HepG2 (cell line): ENCODE results near the gene AXIN1. TPM values are rescaled to one million over a fixed set of nuclear protein-coding genes. Genes with fewer than 3 reads are reported as not detected.

ENCODE experiments used
- GTF3A ChIP-seq: sonication (generic); formaldehyde crosslinking; conservative IDR thresholded peaks from 2 replicates; pipeline ENCODE4 v1.4.0; 2020; ENCODE audit warnings: mild to moderate bottlenecking, missing genetic modification reagents
- MAFG ChIP-seq: sonication (generic); formaldehyde crosslinking; IDR thresholded peaks from 2 replicates; pipeline ENCODE4 v1.5.1; 2020; ENCODE audit warnings: mild to moderate bottlenecking, missing genetic modification reagents
- MBNL3 ChIP-seq: fragments of 250-450 bp; sonication (Bioruptor Pico); conservative IDR thresholded peaks from 2 replicates; pipeline ENCODE4 v1.8.0; 2022; ENCODE audit warnings: mild to moderate bottlenecking, inconsistent platforms
- MEIS2 ChIP-seq: sonication (generic); formaldehyde crosslinking; IDR thresholded peaks from 2 replicates; pipeline ENCODE4 v1.9.0; 2021; ENCODE audit warnings: mild to moderate bottlenecking, missing genetic modification reagents
- PAX8 ChIP-seq: sonication (generic); formaldehyde crosslinking; IDR thresholded peaks from 2 replicates; pipeline ENCODE4 v1.8.0; 2022; ENCODE audit warnings: mild to moderate bottlenecking, missing genetic modification reagents, borderline replicate concordance
- RARA ChIP-seq: IDR thresholded peaks from 2 replicates; pipeline ENCODE4 v1.6.1; 2016; ENCODE audit warnings: missing genetic modification reagents, missing compliant biosample characterization
- RORA ChIP-seq: sonication (generic); formaldehyde crosslinking; IDR thresholded peaks from 2 replicates; pipeline ENCODE4 v1.5.0; 2020; ENCODE audit warnings: mild to moderate bottlenecking, missing genetic modification reagents, moderate library complexity
- SAP130 ChIP-seq: IDR thresholded peaks from 2 replicates; pipeline ENCODE4 v1.6.1; 2016; ENCODE audit warnings: low read depth
- SMYD3 ChIP-seq: sonication (generic); formaldehyde crosslinking; IDR thresholded peaks from 2 replicates; pipeline ENCODE4 v1.8.1; 2023; ENCODE audit warnings: mild to moderate bottlenecking, missing genetic modification reagents
- SP5 ChIP-seq: IDR thresholded peaks from 2 replicates; pipeline ENCODE4 v1.6.1; 2016; ENCODE audit warnings: low read depth, borderline replicate concordance
- SRF ChIP-seq: IDR thresholded peaks from 2 replicates; pipeline ENCODE4 v1.6.1; 2011; ENCODE audit warnings: mild to moderate bottlenecking, low read depth, low read length, moderate library complexity
- ZBTB3 ChIP-seq: sonication (generic); formaldehyde crosslinking; IDR thresholded peaks from 2 replicates; pipeline ENCODE4 v1.4.0; 2020; ENCODE audit warnings: low read depth, mild to moderate bottlenecking, moderate library complexity, missing genetic modification reagents, borderline replicate concordance
- ZNF256 ChIP-seq: sonication (generic); formaldehyde crosslinking; conservative IDR thresholded peaks from 2 replicates; pipeline ENCODE4 v1.4.0; 2020; ENCODE audit warnings: missing genetic modification reagents
- ZNF333 ChIP-seq: sonication (generic); formaldehyde crosslinking; IDR thresholded peaks from 2 replicates; pipeline ENCODE4 v1.4.0; 2020; ENCODE audit warnings: mild to moderate bottlenecking, missing genetic modification reagents, borderline replicate concordance
- ZNF432 ChIP-seq: sonication (generic); formaldehyde crosslinking; IDR thresholded peaks from 2 replicates; pipeline ENCODE4 v1.5.0; 2020; ENCODE audit warnings: missing genetic modification reagents, mild to moderate bottlenecking, borderline replicate concordance
- ZNF549 ChIP-seq: sonication (generic); formaldehyde crosslinking; IDR thresholded peaks from 2 replicates; pipeline ENCODE4 v1.5.0; 2020; ENCODE audit warnings: missing genetic modification reagents
- polyA plus RNA-seq, 8 experiments: library from polyadenylated mRNA; depleted of rRNA in 3 of 8; stranded (reverse) in 7 of 8; unstranded in 1 of 8; fragments of >200 nt; fragmentation: Illumina TruSeq in 4 of 8; extraction: Trizol in 4 of 8; gene quantifications; 2 replicates each; pipeline versions ENCODE4 v1.2.1 to v1.2.3, GENCODE V29; 2011 to 2016; ENCODE audit warnings: low read depth in 4 of 8, missing spikeins in 1 of 8, mixed read lengths in 1 of 8; ENCODE audit not compliant: insufficient read depth in 1 of 8
- total RNA-seq, 5 experiments: library from RNA; depleted of rRNA; stranded (reverse); fragments of >200 nt; fragmentation: Illumina TruSeq; extraction: Trizol; gene quantifications; 2 replicates each; pipeline ENCODE4 v1.2.3, GENCODE V29; 2016; ENCODE audit warnings: low read depth in 1 of 5
- TF ChIP-seq, protein P1 (sequence below): sonication (generic); formaldehyde crosslinking; IDR thresholded peaks from 2 replicates; pipeline ENCODE4 v1.4.0; 2020; ENCODE audit warnings: mild to moderate bottlenecking, missing genetic modification reagents, borderline replicate concordance
- TF ChIP-seq, protein P2 (sequence below): sonication (generic); formaldehyde crosslinking; IDR thresholded peaks from 2 replicates; pipeline ENCODE4 v1.5.0; 2020; ENCODE audit warnings: missing genetic modification reagents
- TF ChIP-seq, protein P3 (sequence below): IDR thresholded peaks from 2 replicates; pipeline ENCODE4 v1.4.0; 2020; ENCODE audit warnings: mild to moderate bottlenecking, missing genetic modification reagents
- TF ChIP-seq, protein P4 (sequence below): sonication (generic); formaldehyde crosslinking; IDR thresholded peaks from 2 replicates; pipeline ENCODE4 v1.4.0; 2020; ENCODE audit warnings: missing genetic modification reagents
- TF ChIP-seq, protein P5 (sequence below): IDR thresholded peaks from 2 replicates; pipeline ENCODE4 v1.6.1; 2018; ENCODE audit warnings: missing genetic modification reagents, mild to moderate bottlenecking, missing compliant biosample characterization

The AXIN1 gene
- total and polyA plus RNA-seq, 2 of the 13 experiments (the other 11 are each of a cell fraction or from before 2014, with no cell fraction given): 24.0 to 26.0 TPM

DNA sequence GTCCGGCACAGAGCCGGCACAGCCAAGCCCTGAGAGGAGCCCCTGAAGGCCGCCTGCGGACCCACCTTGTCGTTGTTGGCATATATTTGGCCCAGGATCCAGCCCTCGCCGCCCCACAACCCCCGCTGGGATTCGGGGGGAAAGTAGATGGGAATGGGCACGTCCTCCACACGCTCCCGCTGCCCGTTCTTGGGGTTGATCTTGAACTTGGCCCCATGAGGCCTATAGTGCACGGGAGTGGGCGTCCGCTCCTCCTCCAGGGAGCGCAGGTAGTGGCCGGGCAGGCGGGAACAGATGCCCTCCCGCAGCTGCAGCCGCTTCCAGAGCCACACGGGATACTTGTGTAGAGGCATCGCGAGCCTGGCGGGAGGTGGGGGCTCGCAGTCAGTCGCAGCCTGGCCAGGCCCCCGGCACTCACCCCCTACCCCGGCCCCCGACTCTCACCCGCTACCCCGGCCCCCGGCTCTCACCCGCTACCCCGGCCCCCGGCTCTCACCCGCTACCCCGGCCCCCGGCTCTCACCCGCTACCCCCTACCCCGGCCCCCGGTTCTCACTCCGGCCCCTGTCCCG lies 17.4 kb upstream of the AXIN1 start (continued):
- no peak for TF ChIP-seq ZBTB3 (CRISPR knock-in tag)
- TF ChIP-seq SMYD3 (CRISPR knock-in tag): no peak
- no peak for TF ChIP-seq PAX8 (CRISPR knock-in tag)
- no peak for TF ChIP-seq GTF3A
- TF ChIP-seq MBNL3 (CRISPR knock-in tag): no peak
- TF ChIP-seq, protein P1, sequence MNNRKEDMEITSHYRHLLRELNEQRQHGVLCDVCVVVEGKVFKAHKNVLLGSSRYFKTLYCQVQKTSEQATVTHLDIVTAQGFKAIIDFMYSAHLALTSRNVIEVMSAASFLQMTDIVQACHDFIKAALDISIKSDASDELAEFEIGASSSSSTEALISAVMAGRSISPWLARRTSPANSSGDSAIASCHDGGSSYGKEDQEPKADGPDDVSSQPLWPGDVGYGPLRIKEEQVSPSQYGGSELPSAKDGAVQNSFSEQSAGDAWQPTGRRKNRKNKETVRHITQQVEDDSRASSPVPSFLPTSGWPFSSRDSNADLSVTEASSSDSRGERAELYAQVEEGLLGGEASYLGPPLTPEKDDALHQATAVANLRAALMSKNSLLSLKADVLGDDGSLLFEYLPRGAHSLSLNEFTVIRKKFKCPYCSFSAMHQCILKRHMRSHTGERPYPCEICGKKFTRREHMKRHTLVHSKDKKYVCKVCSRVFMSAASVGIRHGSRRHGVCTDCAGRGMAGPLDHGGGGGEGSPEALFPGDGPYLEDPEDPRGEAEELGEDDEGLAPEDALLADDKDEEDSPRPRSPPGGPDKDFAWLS: no peak
- TF ChIP-seq SRF: no peak
- TF ChIP-seq ZNF432: no peak
- TF ChIP-seq RARA: peak; percentile 53; the same call in 1 of the 2 replicates
- TF ChIP-seq, protein P2, sequence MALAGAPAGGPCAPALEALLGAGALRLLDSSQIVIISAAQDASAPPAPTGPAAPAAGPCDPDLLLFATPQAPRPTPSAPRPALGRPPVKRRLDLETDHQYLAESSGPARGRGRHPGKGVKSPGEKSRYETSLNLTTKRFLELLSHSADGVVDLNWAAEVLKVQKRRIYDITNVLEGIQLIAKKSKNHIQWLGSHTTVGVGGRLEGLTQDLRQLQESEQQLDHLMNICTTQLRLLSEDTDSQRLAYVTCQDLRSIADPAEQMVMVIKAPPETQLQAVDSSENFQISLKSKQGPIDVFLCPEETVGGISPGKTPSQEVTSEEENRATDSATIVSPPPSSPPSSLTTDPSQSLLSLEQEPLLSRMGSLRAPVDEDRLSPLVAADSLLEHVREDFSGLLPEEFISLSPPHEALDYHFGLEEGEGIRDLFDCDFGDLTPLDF (CRISPR knock-in tag): no peak
- TF ChIP-seq, protein P3, sequence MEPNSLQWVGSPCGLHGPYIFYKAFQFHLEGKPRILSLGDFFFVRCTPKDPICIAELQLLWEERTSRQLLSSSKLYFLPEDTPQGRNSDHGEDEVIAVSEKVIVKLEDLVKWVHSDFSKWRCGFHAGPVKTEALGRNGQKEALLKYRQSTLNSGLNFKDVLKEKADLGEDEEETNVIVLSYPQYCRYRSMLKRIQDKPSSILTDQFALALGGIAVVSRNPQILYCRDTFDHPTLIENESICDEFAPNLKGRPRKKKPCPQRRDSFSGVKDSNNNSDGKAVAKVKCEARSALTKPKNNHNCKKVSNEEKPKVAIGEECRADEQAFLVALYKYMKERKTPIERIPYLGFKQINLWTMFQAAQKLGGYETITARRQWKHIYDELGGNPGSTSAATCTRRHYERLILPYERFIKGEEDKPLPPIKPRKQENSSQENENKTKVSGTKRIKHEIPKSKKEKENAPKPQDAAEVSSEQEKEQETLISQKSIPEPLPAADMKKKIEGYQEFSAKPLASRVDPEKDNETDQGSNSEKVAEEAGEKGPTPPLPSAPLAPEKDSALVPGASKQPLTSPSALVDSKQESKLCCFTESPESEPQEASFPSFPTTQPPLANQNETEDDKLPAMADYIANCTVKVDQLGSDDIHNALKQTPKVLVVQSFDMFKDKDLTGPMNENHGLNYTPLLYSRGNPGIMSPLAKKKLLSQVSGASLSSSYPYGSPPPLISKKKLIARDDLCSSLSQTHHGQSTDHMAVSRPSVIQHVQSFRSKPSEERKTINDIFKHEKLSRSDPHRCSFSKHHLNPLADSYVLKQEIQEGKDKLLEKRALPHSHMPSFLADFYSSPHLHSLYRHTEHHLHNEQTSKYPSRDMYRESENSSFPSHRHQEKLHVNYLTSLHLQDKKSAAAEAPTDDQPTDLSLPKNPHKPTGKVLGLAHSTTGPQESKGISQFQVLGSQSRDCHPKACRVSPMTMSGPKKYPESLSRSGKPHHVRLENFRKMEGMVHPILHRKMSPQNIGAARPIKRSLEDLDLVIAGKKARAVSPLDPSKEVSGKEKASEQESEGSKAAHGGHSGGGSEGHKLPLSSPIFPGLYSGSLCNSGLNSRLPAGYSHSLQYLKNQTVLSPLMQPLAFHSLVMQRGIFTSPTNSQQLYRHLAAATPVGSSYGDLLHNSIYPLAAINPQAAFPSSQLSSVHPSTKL: no peak
- no peak for TF ChIP-seq RORA (CRISPR knock-in tag)
- TF ChIP-seq, protein P4, sequence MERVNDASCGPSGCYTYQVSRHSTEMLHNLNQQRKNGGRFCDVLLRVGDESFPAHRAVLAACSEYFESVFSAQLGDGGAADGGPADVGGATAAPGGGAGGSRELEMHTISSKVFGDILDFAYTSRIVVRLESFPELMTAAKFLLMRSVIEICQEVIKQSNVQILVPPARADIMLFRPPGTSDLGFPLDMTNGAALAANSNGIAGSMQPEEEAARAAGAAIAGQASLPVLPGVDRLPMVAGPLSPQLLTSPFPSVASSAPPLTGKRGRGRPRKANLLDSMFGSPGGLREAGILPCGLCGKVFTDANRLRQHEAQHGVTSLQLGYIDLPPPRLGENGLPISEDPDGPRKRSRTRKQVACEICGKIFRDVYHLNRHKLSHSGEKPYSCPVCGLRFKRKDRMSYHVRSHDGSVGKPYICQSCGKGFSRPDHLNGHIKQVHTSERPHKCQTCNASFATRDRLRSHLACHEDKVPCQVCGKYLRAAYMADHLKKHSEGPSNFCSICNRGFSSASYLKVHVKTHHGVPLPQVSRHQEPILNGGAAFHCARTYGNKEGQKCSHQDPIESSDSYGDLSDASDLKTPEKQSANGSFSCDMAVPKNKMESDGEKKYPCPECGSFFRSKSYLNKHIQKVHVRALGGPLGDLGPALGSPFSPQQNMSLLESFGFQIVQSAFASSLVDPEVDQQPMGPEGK (CRISPR knock-in tag): 0 out of 2 replicates have a peak, but pooled peaks have one; percentile 23
- no peak for TF ChIP-seq SAP130
- TF ChIP-seq MEIS2 (CRISPR knock-in tag): no peak
- TF ChIP-seq ZNF256 (CRISPR knock-in tag): no peak
- no peak for TF ChIP-seq SP5 (CRISPR knock-in tag)
- no peak for TF ChIP-seq ZNF549 (CRISPR knock-in tag)
- TF ChIP-seq ZNF333: no peak
- TF ChIP-seq MAFG (CRISPR knock-in tag): no peak
- TF ChIP-seq, protein P5, sequence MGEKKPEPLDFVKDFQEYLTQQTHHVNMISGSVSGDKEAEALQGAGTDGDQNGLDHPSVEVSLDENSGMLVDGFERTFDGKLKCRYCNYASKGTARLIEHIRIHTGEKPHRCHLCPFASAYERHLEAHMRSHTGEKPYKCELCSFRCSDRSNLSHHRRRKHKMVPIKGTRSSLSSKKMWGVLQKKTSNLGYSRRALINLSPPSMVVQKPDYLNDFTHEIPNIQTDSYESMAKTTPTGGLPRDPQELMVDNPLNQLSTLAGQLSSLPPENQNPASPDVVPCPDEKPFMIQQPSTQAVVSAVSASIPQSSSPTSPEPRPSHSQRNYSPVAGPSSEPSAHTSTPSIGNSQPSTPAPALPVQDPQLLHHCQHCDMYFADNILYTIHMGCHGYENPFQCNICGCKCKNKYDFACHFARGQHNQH (CRISPR knock-in tag): no peak
